UCSD-AML1 (cell line): Measurements from ENCODE around the gene TRIM69.
"Not testable (repeated sequence)": the region's sequence is repeated elsewhere in the genome, so short reads cannot be mapped to it uniquely, and the experiment has no call there.

Experiments
- DNase-seq: peaks from one replicate; lab custom pipeline; 2025; ENCODE audit not compliant: unreplicated experiment; lab: John Stamatoyannopoulos, UW

TRIM69 gene

GRCh38 chr15:44736181-44736765 lies at the start of gene TRIM69:
Gene TRIM69 (plus strand): TSS chr15:44736528. CDS start chr15:44736705, 177 bp downstream.
- DNase-seq: no peak

GRCh38 chr15:44689318-44689717 lies 47.0 kb upstream of the TRIM69 start:
- not testable (repeated sequence) for DNase-seq

- DNase-seq: not testable (repeated sequence)
These were observed 46.1 kb upstream of the TRIM69 start for GRCh38 chr15:44690245-44690644.

- DNase-seq: no peak
These were observed 43.7 kb upstream of the TRIM69 start for GRCh38 chr15:44692659-44693058.

GRCh38 chr15:44694416-44694815 lies 41.9 kb upstream of the TRIM69 start:
- no peak for DNase-seq

- no peak for DNase-seq
These were observed 41.0 kb upstream of the TRIM69 start for GRCh38 chr15:44695294-44695693.

GRCh38 chr15:44697014-44697413 lies 39.3 kb upstream of the TRIM69 start:
- DNase-seq: no peak

GRCh38 chr15:44698641-44699040 lies 37.7 kb upstream of the TRIM69 start:
- no peak for DNase-seq

- not testable (repeated sequence) for DNase-seq
These were observed 35.7 kb upstream of the TRIM69 start for GRCh38 chr15:44700676-44701075.

- DNase-seq: no peak
These were observed 30.3 kb upstream of the TRIM69 start for GRCh38 chr15:44705986-44706385.

- no peak for DNase-seq
These were observed 29.9 kb upstream of the TRIM69 start for GRCh38 chr15:44706401-44706800.

GRCh38 chr15:44706946-44707636 lies 29.2 kb upstream of the TRIM69 start:
- DNase-seq: no peak

- DNase-seq: peak; percentile 61
These were observed 25.9 kb upstream of the TRIM69 start for GRCh38 chr15:44710236-44711095.

- peak; percentile 95 for DNase-seq
These were observed 25.1 kb upstream of the TRIM69 start, which contains the start of the genes B2M and PATL2 for GRCh38 chr15:44711096-44711742. Gene B2M (plus strand): TSS chr15:44711517. CDS start chr15:44711547, 30 bp downstream. Gene PATL2 (minus strand): TSS chr15:44711323. CDS start chr15:44676490, 34,833 bp downstream.

GRCh38 chr15:44711743-44712345 lies 24.5 kb upstream of the TRIM69 start:
- peak; percentile 56 for DNase-seq

- peak; percentile 34 for DNase-seq
These were observed 23.9 kb upstream of the TRIM69 start for GRCh38 chr15:44712346-44713005.

GRCh38 chr15:44713006-44713966 lies 23.0 kb upstream of the TRIM69 start:
- DNase-seq: no peak

- no peak for DNase-seq
These were observed 21.1 kb upstream of the TRIM69 start for GRCh38 chr15:44715142-44715796.
